ENCODE results near the gene DBET.
"Not testable (repeated sequence)": the region's sequence is repeated elsewhere in the genome, so short reads cannot be mapped to it uniquely, and the experiment has no call there.

The DBET gene

GRCh38 chr4:190049378-190050239 is 14.7 kb upstream of the DBET start:
- DNase-seq: not testable (repeated sequence)

- not testable (repeated sequence) for DNase-seq
Measured at GRCh38 chr4:190058997-190059396, 5.3 kb upstream of the DBET start.

- DNase-seq: not testable (repeated sequence)
Measured at GRCh38 chr4:190064805-190065204, 503 bp downstream of the DBET start.

GRCh38 chr4:190068351-190068750 is 4.0 kb downstream of the DBET start:
- not testable (repeated sequence) for DNase-seq

- DNase-seq: not testable (repeated sequence)
Measured at GRCh38 chr4:190093052-190093451, 28.8 kb downstream of the DBET start.

GRCh38 chr4:190094031-190094430 is 29.7 kb downstream of the DBET start:
- DNase-seq: not testable (repeated sequence)

- not testable (repeated sequence) for DNase-seq
Measured at GRCh38 chr4:190095335-190095734, 31.0 kb downstream of the DBET start.

GRCh38 chr4:190099605-190100004 is 35.3 kb downstream of the DBET start:
- not testable (repeated sequence) for DNase-seq

GRCh38 chr4:190101525-190101924 is 37.2 kb downstream of the DBET start:
- not testable (repeated sequence) for DNase-seq

- DNase-seq: not testable (repeated sequence)
Measured at GRCh38 chr4:190106191-190106590, 41.9 kb downstream of the DBET start.

GRCh38 chr4:190106611-190107480 is 42.5 kb downstream of the DBET start:
- not testable (repeated sequence) for DNase-seq

- DNase-seq: not testable (repeated sequence)
Measured at GRCh38 chr4:190107766-190108485, 43.6 kb downstream of the DBET start.

GRCh38 chr4:190108756-190109155 is 44.5 kb downstream of the DBET start:
- not testable (repeated sequence) for DNase-seq

- not testable (repeated sequence) for DNase-seq
Measured at GRCh38 chr4:190109390-190110011, 45.2 kb downstream of the DBET start.

GRCh38 chr4:190110033-190110432 is 45.7 kb downstream of the DBET start:
- not testable (repeated sequence) for DNase-seq

- DNase-seq: not testable (repeated sequence)
Measured at GRCh38 chr4:190110570-190111295, 46.4 kb downstream of the DBET start.

- DNase-seq: not testable (repeated sequence)
Measured at GRCh38 chr4:190112879-190113278, 48.6 kb downstream of the DBET start.

- not testable (repeated sequence) for DNase-seq
Measured at GRCh38 chr4:190114991-190115390, 50.7 kb downstream of the DBET start.
